K562 (cell line): ENCODE measurements around the gene KRTAP10-8.

ENCODE experiments used
- CBX5 ChIP-seq: IDR thresholded peaks from 2 replicates; pipeline ENCODE4 v1.6.1; 2014; ENCODE audit warnings: low read depth, borderline replicate concordance
- CCAR2 ChIP-seq: fragments of 200-400 bp; formaldehyde crosslinking; IDR thresholded peaks from 2 replicates; pipeline ENCODE4 v1.6.1; 2017; ENCODE audit warnings: mild to moderate bottlenecking, low read depth, low read length
- CTCF ChIP-seq, 3 experiments: IDR thresholded peaks in 2 of 3; conservative IDR thresholded peaks in 1 of 3; 2 replicates each; pipeline ENCODE4 v1.5.1; 2011 to 2012; ENCODE audit warnings: low read length in 3 of 3, mild to moderate bottlenecking in 3 of 3, control low read depth in 2 of 3, improper control_type of control experiment in 1 of 3, inconsistent platforms in 1 of 3, low read depth in 1 of 3, mixed read lengths in 1 of 3, moderate library complexity in 1 of 3; ENCODE audit not compliant: insufficient read depth in 2 of 3
- EZH2 ChIP-seq: IDR thresholded peaks from 2 replicates; pipeline ENCODE4 v1.6.1; 2012; ENCODE audit warnings: low read depth, mild to moderate bottlenecking, inconsistent platforms, low read length, borderline replicate concordance
- KDM1A ChIP-seq, 2 experiments: fragments of 450-650 bp; IDR thresholded peaks; 2 replicates each; pipeline ENCODE4 v1.6.1; 2016; ENCODE audit warnings: mild to moderate bottlenecking in 2 of 2
- KDM2B ChIP-seq: fragments of 250-450 bp; sonication (Bioruptor Pico); IDR thresholded peaks from 2 replicates; pipeline ENCODE4 v1.8.0; 2021; ENCODE audit warnings: mild to moderate bottlenecking, moderate library complexity
- PCBP2 ChIP-seq: fragments of 200-400 bp; formaldehyde crosslinking; IDR thresholded peaks from 2 replicates; pipeline ENCODE4 v1.6.1; 2018; ENCODE audit warnings: low read length, low read depth, mild to moderate bottlenecking, moderate library complexity; ENCODE audit not compliant: poor library complexity, severe bottlenecking
- SAP30 ChIP-seq: fragments of 200-600 bp; sonication (generic); IDR thresholded peaks from 2 replicates; pipeline ENCODE4 v1.6.1; 2012; ENCODE audit warnings: borderline replicate concordance, low read depth, mild to moderate bottlenecking, moderate library complexity, low read length, control low read depth, inconsistent platforms; ENCODE audit not compliant: insufficient read depth, poor library complexity, severe bottlenecking
- USF1 ChIP-seq: sonication (generic); formaldehyde crosslinking; IDR thresholded peaks from 2 replicates; pipeline ENCODE4 v1.9.0; 2022; ENCODE audit warnings: mild to moderate bottlenecking, missing genetic modification reagents

DNA sequence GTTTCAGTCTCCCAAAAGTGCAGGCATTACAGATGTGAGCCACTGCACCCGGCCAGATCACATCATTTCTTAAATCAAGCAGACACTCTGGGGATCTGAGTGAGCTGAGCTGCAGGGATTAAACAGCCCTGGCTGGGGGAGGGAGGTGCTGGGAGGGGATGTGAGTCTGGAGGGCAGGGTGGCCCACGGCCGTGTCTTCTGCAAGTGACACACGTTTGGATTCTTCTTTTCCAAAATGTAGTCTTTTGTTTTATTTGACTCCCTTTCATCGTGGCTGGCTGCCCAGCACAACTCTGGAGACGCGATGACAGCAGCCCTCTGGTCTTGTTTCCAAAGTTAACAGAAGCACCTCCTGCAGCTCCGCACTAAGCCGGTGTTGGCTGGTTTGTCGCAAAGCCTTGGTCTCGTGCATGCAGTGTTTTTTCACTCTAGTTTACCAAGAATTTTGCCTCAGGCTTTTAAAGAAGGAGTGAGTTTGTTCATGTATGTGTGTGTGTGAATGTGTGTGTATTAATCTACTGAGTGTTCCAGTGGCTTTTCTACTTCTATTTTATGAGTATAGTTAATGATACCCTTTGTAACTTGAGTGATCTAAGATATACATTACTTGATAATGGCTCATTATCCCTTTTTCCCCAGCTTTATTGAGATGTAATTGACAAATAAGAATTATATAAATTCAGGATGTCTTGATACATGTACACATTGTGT lies 28.6 kb upstream of the KRTAP10-8 start:
- no peak for TF ChIP-seq SAP30
- no peak for TF ChIP-seq KDM2B (CRISPR knock-in tag)
- no peak for TF ChIP-seq USF1
- TF ChIP-seq CCAR2 = no peak
- TF ChIP-seq CTCF (IDR thresholded peaks at IDR 0.05 in 2 of 3, conservative IDR thresholded peaks at IDR 0.05 in 1 of 3; ENCODE audit: insufficient read depth in 2 of 3, low read depth in 1 of 3, low read length in 3 of 3) = no peak
- TF ChIP-seq EZH2 = no peak
- no peak for TF ChIP-seq PCBP2
- no peak for TF ChIP-seq CBX5
- no peak for TF ChIP-seq KDM1A (IDR thresholded peaks at IDR 0.05)
